Thoracic aorta (tissue), 2 donors: Measurements from ENCODE around the gene KRTAP4-3. TPM values are rescaled to one million over a fixed set of nuclear protein-coding genes. Genes with fewer than 3 reads are reported as not detected.

Source experiments
- ATAC-seq: fragments of 150-250 bp; one replicate; pipeline ENCODE4 v1.8.0; 2017; ENCODE audit warnings: low read depth; ENCODE audit not compliant: insufficient number of reproducible peaks, low FRiP score
- DNase-seq: peaks from one replicate; pipeline ENCODE4 v3.0.0-alpha.2; 2020; ENCODE audit warnings: low spot score
- H3K27ac ChIP-seq, 2 donors: fragments of 200-600 bp; sonication (generic); 1 replicate in 1 of 2; 2 replicates in 1 of 2; pipeline ENCODE4 v1.5.1; 2016; ENCODE audit warnings: mild to moderate bottlenecking in 2 of 2, moderate library complexity in 2 of 2
- H3K27me3 ChIP-seq: fragments of 200-600 bp; sonication (generic); replicated peaks from 2 replicates; pipeline ENCODE4 v1.6.0; 2016; ENCODE audit warnings: mild to moderate bottlenecking; ENCODE audit not compliant: insufficient read depth
- H3K36me3 ChIP-seq: fragments of 200-600 bp; sonication (generic); one replicate; pipeline ENCODE4 v1.5.1; 2016
- H3K4me1 ChIP-seq, 2 donors: fragments of 200-600 bp; sonication (generic); 1 replicate in 1 of 2; 2 replicates in 1 of 2; pipeline versions ENCODE4 v1.5.1 to v1.6.0; 2016; ENCODE audit warnings: low read depth in 2 of 2, mild to moderate bottlenecking in 1 of 2; ENCODE audit not compliant: control insufficient read depth in 1 of 2
- H3K4me3 ChIP-seq: fragments of 200-600 bp; sonication (generic); 2 replicates; pipeline ENCODE4 v1.5.1; 2016; ENCODE audit warnings: mild to moderate bottlenecking
- H3K9me3 ChIP-seq: fragments of 200-600 bp; sonication (generic); 2 replicates; pipeline ENCODE4 v1.5.1; 2016
- CTCF ChIP-seq: fragments of 200-600 bp; sonication (generic); IDR thresholded peaks from one replicate; pipeline ENCODE4 v1.5.1; 2019; ENCODE audit warnings: antibody characterized with exemption
- total RNA-seq, 2 donors: library from RNA; depleted of rRNA; stranded (reverse); fragments of >200 nt; gene quantifications; one replicate each; pipeline versions ENCODE4 v1.1.0 to v1.2.3, GENCODE V29; 2016

The KRTAP4-3 gene
- total RNA-seq = not detected

DNA sequence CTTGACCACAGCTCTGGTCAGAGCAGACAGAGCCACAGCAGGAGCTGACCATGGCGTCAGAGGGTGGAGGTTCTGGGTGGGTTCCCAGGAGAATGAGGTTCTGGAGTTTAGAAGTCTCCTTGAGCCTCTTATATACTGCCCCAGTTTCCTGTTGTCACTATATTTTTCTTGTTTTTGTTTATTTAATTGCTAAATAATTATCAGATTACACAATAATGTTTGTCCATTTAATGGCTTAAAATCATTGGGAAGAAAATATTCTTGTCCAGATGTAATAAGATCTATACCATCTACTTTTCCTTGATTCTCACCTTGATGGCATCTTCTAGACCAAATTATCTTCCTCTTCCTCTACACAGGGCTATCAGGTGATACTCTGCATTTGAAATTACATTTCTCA lies at the start of gene KRTAP4-3:
KRTAP4-3 (minus strand) TSS at position 101 of the 400 bp plus-strand sequence; CDS start at position 52, 49 bp downstream.
- H3K27me3 ChIP-seq = no peaks in the 10 kb centered on the region
- no peaks in the 10 kb centered on the region for H3K36me3 ChIP-seq
- no peak for TF ChIP-seq CTCF
- no peak within 1 kb of the TSS for H3K27ac ChIP-seq
- no peak within 1 kb of the TSS for H3K4me3 ChIP-seq
- H3K9me3 ChIP-seq = no peaks in the 10 kb centered on the region
- H3K4me1 ChIP-seq = no peaks in the 10 kb centered on the region
- DNase-seq = no peak
- no peak for ATAC-seq

DNA sequence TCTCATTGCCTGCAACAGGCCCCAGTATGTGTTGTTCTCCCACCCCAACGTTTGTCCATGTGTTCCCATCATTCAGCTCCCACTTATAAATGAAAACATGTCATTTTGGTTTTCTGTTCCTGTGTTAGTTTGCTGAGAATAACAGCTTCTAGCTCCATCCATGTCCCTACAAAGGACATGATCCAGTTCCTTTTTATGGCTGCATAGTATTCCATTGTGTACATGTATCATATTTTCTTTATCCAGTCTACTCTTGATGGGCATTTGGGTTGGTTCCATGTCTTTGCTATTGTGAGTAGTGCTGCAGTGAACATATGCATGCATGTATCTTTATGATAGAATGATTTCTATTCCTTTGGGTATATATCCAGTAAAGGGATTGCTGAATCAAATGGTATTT lies 47.7 kb upstream of the KRTAP4-3 start:
- DNase-seq (no peak), ATAC-seq (no peak)
- Histone ChIP-seq H3K27me3 (no peaks in the 10 kb centered on the region), H3K4me3 (no peak overlapping the region), H3K4me1 (no peaks in the 10 kb centered on the region), H3K9me3 (no peaks in the 10 kb centered on the region), H3K36me3 (no peaks in the 10 kb centered on the region), H3K27ac (no peak overlapping the region)
- TF ChIP-seq CTCF = no peak

- no peak for TF ChIP-seq CTCF
- ATAC-seq = no peak
These were observed 44.6 kb upstream of the KRTAP4-3 start for GRCh38 chr17:41212524-41213169.

GRCh38 chr17:41211845-41212466 lies 43.9 kb upstream of the KRTAP4-3 start:
- Histone ChIP-seq H3K9me3 (no peaks in the 10 kb centered on the region), H3K4me3 (no peak overlapping the region), H3K27ac (no peak overlapping the region), H3K36me3 (no peaks in the 10 kb centered on the region), H3K4me1 (no peaks in the 10 kb centered on the region), H3K27me3 (no peaks in the 10 kb centered on the region)
- ATAC-seq (no peak), DNase-seq (no peak)
- TF ChIP-seq CTCF = no peak

More at GRCh38 chr17:41212524-41213169, 44.6 kb upstream of the KRTAP4-3 start:
- Histone ChIP-seq H3K4me1 (no peaks in the 10 kb centered on the region), H3K4me3 (no peak overlapping the region), H3K36me3 (no peaks in the 10 kb centered on the region), H3K9me3 (no peaks in the 10 kb centered on the region), H3K27ac (no peak overlapping the region), H3K27me3 (no peaks in the 10 kb centered on the region)
- no peak for DNase-seq

DNA sequence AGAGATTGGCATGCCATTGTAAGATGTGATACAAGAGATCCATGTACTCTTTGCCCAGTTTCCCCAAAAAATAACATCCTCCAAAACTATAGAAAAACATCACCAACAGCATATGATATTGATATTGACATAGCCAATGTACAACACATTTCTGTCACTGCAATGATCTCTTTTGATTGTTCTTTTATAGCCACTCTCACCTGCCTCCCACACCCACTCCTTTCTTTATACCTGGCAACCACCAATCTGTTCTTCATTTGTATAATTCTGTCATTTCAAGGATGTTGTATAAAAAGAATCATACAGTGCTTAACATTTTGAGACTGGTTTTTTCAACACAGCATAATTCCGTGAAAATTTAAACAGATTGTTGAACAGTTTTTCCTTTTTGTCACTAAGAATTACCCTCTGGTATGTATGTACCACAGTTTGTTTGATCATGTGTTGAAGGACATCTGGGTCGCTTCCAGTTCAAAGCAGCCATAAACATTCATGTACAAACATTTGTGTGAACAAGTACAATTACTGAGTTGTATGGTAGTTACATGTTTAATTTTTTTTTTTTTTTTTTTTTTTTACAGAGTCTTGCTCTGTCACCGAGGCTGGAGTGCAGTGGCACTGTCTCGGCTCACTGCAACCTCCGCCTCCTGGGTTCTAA lies 31.5 kb upstream of the KRTAP4-3 start:
- no peak for TF ChIP-seq CTCF
- Histone ChIP-seq H3K9me3 (no peaks in the 10 kb centered on the region), H3K36me3 (no peaks in the 10 kb centered on the region), H3K27me3 (no peaks in the 10 kb centered on the region), H3K27ac (no peak overlapping the region), H3K4me1 (no peaks in the 10 kb centered on the region), H3K4me3 (no peak overlapping the region)
- no peak for DNase-seq
- ATAC-seq = no peak
